Stimulated activated CD4-positive, alpha-beta T cell treated with anti-CD3 and anti-CD28 coated beads, Interleukin-12 subunit alpha, Interleukin-12 subunit beta, amount 100 ng/mL, for 24 hours (primary cell): ENCODE data around the gene STK11IP.

ENCODE experiments used
- DNase-seq, 2 experiments: peaks; one replicate each; pipeline ENCODE4 v3.0.0-alpha.2; 2020; ENCODE audit warnings: low read depth in 2 of 2

The STK11IP gene

GRCh38 chr2:219616550-219616949 lies 18.9 kb downstream of the STK11IP start:
- DNase-seq: no peak

GRCh38 chr2:219618733-219619122 lies 21.1 kb downstream of the STK11IP start:
- DNase-seq: no peak

- DNase-seq: no peak
Measured at GRCh38 chr2:219619235-219619634, 21.6 kb downstream of the STK11IP start.

GRCh38 chr2:219620546-219620945 lies 22.9 kb downstream of the STK11IP start:
- no peak for DNase-seq

GRCh38 chr2:219621935-219622334 lies 24.3 kb downstream of the STK11IP start:
- no peak for DNase-seq

- no peak for DNase-seq
Measured at GRCh38 chr2:219622472-219622871, 24.8 kb downstream of the STK11IP start.

GRCh38 chr2:219624565-219624964 lies 26.9 kb downstream of the STK11IP start:
- no peak for DNase-seq

- no peak for DNase-seq
Measured at GRCh38 chr2:219625179-219625578, 27.5 kb downstream of the STK11IP start.

GRCh38 chr2:219626540-219626939 lies 28.9 kb downstream of the STK11IP start:
- no peak for DNase-seq

- no peak for DNase-seq
Measured at GRCh38 chr2:219627103-219628100, 29.7 kb downstream of the STK11IP start, which contains the start of gene SLC4A3. SLC4A3 (plus strand) TSS chr2:219627630; CDS start chr2:219627993, 363 bp downstream.

GRCh38 chr2:219628235-219628985 lies 30.8 kb downstream of the STK11IP start:
- DNase-seq: no peak

GRCh38 chr2:219628986-219629901 lies 31.6 kb downstream of the STK11IP start:
- no peak for DNase-seq

GRCh38 chr2:219629976-219630695 lies 32.5 kb downstream of the STK11IP start:
- DNase-seq: no peak

- DNase-seq: no peak
Measured at GRCh38 chr2:219630770-219631405, 33.2 kb downstream of the STK11IP start.

GRCh38 chr2:219631406-219631891 lies 33.8 kb downstream of the STK11IP start:
- no peak for DNase-seq

GRCh38 chr2:219631904-219632759 lies 34.5 kb downstream of the STK11IP start:
- no peak for DNase-seq

- DNase-seq: no peak
Measured at GRCh38 chr2:219632760-219633105, 35.1 kb downstream of the STK11IP start.

- DNase-seq: no peak
Measured at GRCh38 chr2:219633276-219634065, 35.8 kb downstream of the STK11IP start.
